Nephron (organoid): ENCODE results near the gene REG4.

Source experiments
- H3K27ac Mint-ChIP-seq, 3 experiments: 2 replicates each; pipeline ENCODE4 v1.8.0; 2020; ENCODE audit warnings: mixed read lengths in 3 of 3, mild to moderate bottlenecking in 2 of 3, moderate library complexity in 1 of 3
- H3K27me3 Mint-ChIP-seq: 2 replicates; pipeline ENCODE4 v1.8.0; 2021; ENCODE audit warnings: low read depth, mild to moderate bottlenecking, moderate library complexity, mixed read lengths
- H3K36me3 Mint-ChIP-seq: 2 replicates; pipeline ENCODE4 v1.8.0; 2020; ENCODE audit warnings: low read depth, mixed read lengths
- H3K4me1 Mint-ChIP-seq: 2 replicates; pipeline ENCODE4 v1.8.0; 2020; ENCODE audit warnings: mixed read lengths
- H3K4me3 Mint-ChIP-seq, 3 experiments: 2 replicates each; pipeline ENCODE4 v1.8.0; 2020; ENCODE audit warnings: mild to moderate bottlenecking in 3 of 3, mixed read lengths in 3 of 3, moderate library complexity in 2 of 3
- H3K9me3 Mint-ChIP-seq: 2 replicates; pipeline ENCODE4 v1.8.0; 2020; ENCODE audit warnings: mixed read lengths
- TF ChIP-seq, protein P1 (sequence below), 3 experiments: fragments of 200-600 bp; sonication (generic); IDR thresholded peaks; one replicate each; pipeline ENCODE4 v1.5.0; 2021; ENCODE audit warnings: antibody characterized with exemption in 3 of 3; ENCODE audit not compliant: unreplicated experiment in 3 of 3

The REG4 gene

DNA sequence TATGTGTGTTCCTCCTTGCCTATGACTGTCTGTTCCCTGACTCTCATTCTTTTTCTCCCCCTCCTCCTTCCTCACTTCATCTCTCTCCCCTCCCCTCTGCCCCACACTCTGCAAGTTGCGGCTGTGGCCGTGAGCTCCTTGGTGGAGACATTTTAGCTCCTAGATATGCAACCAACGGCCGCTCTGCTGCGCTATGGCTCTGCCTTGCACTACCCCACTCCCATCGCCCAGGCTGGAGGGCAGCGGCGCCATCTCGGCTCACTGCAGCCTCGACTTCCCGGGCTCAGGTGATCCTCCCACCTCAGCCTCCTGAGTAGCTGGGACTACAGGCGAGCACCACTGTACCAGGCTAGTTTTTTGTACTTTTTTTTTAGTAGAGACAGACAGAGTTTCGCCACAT lies 5.5 kb downstream of the REG4 start:
- H3K9me3 Mint-ChIP-seq: no peaks in the 10 kb centered on the region
- TF ChIP-seq, protein P1, sequence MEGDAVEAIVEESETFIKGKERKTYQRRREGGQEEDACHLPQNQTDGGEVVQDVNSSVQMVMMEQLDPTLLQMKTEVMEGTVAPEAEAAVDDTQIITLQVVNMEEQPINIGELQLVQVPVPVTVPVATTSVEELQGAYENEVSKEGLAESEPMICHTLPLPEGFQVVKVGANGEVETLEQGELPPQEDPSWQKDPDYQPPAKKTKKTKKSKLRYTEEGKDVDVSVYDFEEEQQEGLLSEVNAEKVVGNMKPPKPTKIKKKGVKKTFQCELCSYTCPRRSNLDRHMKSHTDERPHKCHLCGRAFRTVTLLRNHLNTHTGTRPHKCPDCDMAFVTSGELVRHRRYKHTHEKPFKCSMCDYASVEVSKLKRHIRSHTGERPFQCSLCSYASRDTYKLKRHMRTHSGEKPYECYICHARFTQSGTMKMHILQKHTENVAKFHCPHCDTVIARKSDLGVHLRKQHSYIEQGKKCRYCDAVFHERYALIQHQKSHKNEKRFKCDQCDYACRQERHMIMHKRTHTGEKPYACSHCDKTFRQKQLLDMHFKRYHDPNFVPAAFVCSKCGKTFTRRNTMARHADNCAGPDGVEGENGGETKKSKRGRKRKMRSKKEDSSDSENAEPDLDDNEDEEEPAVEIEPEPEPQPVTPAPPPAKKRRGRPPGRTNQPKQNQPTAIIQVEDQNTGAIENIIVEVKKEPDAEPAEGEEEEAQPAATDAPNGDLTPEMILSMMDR (IDR thresholded peaks at IDR 0.05; ENCODE audit: unreplicated experiment in 3 of 3): no peak
- H3K4me3 Mint-ChIP-seq: no peak overlapping the region
- peaks cover 7% of the 10 kb centered on the region for H3K4me1 Mint-ChIP-seq
- H3K27me3 Mint-ChIP-seq: peaks cover 18% of the 10 kb centered on the region
- H3K36me3 Mint-ChIP-seq: no peaks in the 10 kb centered on the region
- H3K27ac Mint-ChIP-seq: no peak overlapping the region

DNA sequence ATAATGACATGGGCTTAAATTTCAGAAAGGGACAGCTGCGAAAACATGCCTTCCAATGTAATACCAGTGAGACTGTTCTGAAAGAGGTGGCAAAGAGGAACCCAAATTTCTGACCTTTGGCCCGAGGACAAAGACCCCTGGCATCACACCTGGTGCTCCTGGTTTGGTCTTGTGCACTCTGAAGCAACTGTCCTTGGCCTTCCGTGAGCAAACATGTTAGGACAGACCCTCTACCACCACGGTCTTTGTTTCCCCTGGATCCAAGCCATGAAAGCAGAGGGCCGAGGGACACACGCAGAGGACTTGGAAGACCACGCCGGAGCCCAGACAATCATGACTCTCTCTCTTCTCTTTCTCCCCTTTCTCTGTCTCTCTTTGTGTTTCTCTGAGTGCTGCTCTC lies 6.0 kb downstream of the REG4 start:
- Mint-ChIP-seq H3K36me3 (no peaks in the 10 kb centered on the region), H3K9me3 (no peaks in the 10 kb centered on the region), H3K27me3 (peaks cover 18% of the 10 kb centered on the region), H3K4me3 (no peak overlapping the region), H3K27ac (no peak overlapping the region), H3K4me1 (peaks cover 7% of the 10 kb centered on the region)
- TF ChIP-seq, protein P1 (IDR thresholded peaks at IDR 0.05; ENCODE audit: unreplicated experiment in 3 of 3): no peak

DNA sequence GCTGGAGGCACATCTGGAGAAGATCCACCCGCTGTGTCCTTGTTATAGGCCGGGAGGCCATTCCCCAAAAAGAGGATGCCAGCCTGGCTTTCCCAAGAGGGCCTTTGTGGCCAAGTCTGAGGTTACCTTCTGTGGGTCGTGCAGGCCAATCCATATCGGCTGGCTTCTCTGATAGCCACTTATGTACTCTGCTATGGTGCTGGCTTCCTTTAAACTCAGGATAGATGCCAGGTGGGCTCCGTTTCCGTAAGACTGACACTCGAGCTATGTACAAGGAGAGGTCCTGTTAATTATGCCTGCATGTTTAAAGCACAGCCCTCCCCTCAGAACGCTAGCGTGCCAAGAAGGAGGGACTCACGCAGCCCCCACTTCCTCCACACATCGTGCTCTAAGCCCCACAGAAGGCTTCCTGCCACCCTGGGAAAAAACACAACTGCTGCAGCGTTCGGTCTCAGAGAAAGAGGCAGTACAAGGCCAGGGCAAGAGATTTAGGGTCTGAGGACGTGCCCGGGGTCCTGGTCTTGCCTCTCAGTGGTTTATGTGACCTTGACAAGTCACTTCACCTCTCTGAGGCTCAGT lies 11.6 kb downstream of the REG4 start:
- Mint-ChIP-seq H3K9me3 (no peaks in the 10 kb centered on the region), H3K27me3 (peaks cover 10% of the 10 kb centered on the region), H3K4me1 (peaks cover 33% of the 10 kb centered on the region), H3K4me3 (no peak overlapping the region), H3K36me3 (no peaks in the 10 kb centered on the region), H3K27ac (peak overlapping the region in 1 of 3 experiments; percentile 27)
- TF ChIP-seq, protein P1 (IDR thresholded peaks at IDR 0.05; ENCODE audit: unreplicated experiment in 3 of 3): no peak

DNA sequence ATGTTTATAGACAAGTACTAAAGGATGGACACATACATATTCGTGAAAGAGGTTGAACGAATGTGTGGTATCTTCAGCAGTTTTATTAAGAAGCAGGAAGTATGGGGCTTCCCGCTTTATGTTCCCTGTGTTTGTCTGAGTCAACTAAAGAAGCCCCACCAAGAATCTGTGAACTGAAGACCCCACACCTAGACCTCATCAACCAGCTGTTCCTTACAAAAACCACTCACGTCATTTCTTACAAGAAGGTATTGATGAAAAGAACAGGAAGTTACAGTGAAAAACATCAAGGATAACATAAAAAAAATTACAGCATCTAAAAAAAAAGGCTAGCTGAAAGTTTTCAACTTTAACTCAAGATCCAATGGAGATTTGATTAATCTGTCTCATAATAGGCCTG lies 12.3 kb downstream of the REG4 start:
- Mint-ChIP-seq H3K4me1 (peaks cover 40% of the 10 kb centered on the region), H3K27ac (peak overlapping the region in 1 of 3 experiments; percentile 48), H3K36me3 (no peaks in the 10 kb centered on the region), H3K4me3 (no peak overlapping the region), H3K9me3 (no peaks in the 10 kb centered on the region), H3K27me3 (peaks cover 10% of the 10 kb centered on the region)
- TF ChIP-seq, protein P1 (IDR thresholded peaks at IDR 0.05; ENCODE audit: unreplicated experiment in 3 of 3): no peak

DNA sequence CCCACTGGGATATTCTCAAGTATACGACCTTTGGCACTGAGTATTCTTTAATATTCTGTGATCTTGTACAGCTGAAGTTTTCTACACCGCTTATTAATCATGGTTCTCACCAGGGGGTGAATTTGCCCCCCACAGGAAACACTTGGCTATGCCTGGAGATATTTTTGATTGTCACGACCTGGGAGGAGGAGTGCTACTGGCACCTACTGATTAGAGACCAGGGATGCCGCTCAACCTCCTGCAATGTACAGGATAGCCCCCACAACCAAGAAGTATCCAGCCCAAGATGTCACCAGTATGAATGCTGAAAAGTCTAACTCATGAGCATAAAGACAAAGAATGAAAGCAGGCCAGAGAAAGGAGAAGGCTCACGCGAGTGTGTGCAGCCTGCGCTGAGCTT lies 13.7 kb downstream of the REG4 start:
- Mint-ChIP-seq H3K27ac (peak overlapping the region in 2 of 3 experiments; percentile 81 to 97), H3K27me3 (peaks cover 13% of the 10 kb centered on the region), H3K9me3 (no peaks in the 10 kb centered on the region), H3K4me1 (peaks cover 49% of the 10 kb centered on the region), H3K4me3 (no peak overlapping the region), H3K36me3 (no peaks in the 10 kb centered on the region)
- TF ChIP-seq, protein P1 (IDR thresholded peaks at IDR 0.05; ENCODE audit: unreplicated experiment in 3 of 3): no peak

DNA sequence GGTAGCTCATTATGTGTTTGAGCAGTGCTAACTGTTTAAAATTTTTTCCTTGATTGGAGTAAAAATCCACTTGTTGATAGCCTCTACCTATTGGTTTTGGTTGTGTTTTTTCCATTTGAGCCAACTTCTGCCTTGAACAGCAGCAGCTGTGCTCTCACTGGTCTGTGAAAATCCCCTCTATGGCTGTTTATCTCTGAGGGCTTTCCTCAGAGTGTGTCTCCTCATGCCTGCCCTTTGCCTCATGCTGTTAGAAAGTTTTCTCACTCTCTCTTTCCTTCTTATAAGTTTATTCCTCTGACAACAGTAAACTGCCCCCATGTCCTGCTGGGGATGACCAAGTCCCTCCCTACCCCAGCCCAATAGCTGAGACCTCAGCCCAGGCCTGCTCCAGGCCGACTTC lies 14.1 kb downstream of the REG4 start:
- H3K4me1 Mint-ChIP-seq: peaks cover 49% of the 10 kb centered on the region
- H3K4me3 Mint-ChIP-seq: no peak overlapping the region
- H3K9me3 Mint-ChIP-seq: no peaks in the 10 kb centered on the region
- peak overlapping the region in 2 of 3 experiments; percentile 81 to 97 for H3K27ac Mint-ChIP-seq
- H3K36me3 Mint-ChIP-seq: no peaks in the 10 kb centered on the region
- H3K27me3 Mint-ChIP-seq: peaks cover 13% of the 10 kb centered on the region
- TF ChIP-seq, protein P1 (IDR thresholded peaks at IDR 0.05; ENCODE audit: unreplicated experiment in 3 of 3): no peak
